H1 (cell line): Measurements from ENCODE around the gene OR8B2. TPM values are rescaled to one million over a fixed set of nuclear protein-coding genes. Genes with fewer than 3 reads are reported as not detected.

Source experiments
- CTCF ChIA-PET: fragments of 300-600 bp; sonication (Branson Sonifier 250); formaldehyde crosslinking; loops from one replicate; lab custom pipeline; 2021; ENCODE audit not compliant: partially characterized antibody; lab: Charles Lee
- POLR2A ChIA-PET: fragments of 300-600 bp; sonication (Branson Sonifier 250); formaldehyde crosslinking; loops from one replicate; lab custom pipeline; 2021; ENCODE audit warnings: inconsistent platforms; ENCODE audit not compliant: partially characterized antibody; lab: Charles Lee
- DNase-seq, 2 experiments: peaks; one replicate each; pipeline versions ENCODE4 v3.0.0 to v3.0.0-alpha.2; 2010 to 2022; ENCODE audit warnings: low spot score in 2 of 2, low read depth in 1 of 2, mixed read lengths in 1 of 2
- FAIRE-seq: peaks from 2 replicates; lab custom pipeline; 2011; peaks lifted over from hg19 to GRCh38; lab: Jason Lieb, UNC
- H2AFZ ChIP-seq: 2 replicates; pipeline ENCODE4 v1.8.1; 2012; ENCODE audit warnings: low read length, inconsistent platforms
- H2AK5ac ChIP-seq: 2 replicates; pipeline ENCODE4 v1.6.1; 2013; ENCODE audit warnings: low read depth, low read length
- H2BK120ac ChIP-seq: replicated peaks from 2 replicates; pipeline ENCODE3; 2013; ENCODE audit warnings: low read depth, low read length, inconsistent platforms
- H2BK12ac ChIP-seq: 2 replicates; pipeline ENCODE4 v1.6.1; 2013; ENCODE audit warnings: low read depth, low read length
- H2BK15ac ChIP-seq: 2 replicates; pipeline ENCODE4 v1.6.1; 2013; ENCODE audit warnings: low read length
- H2BK20ac ChIP-seq: 2 replicates; pipeline ENCODE4 v1.6.1; 2013; ENCODE audit warnings: low read length
- H2BK5ac ChIP-seq: 2 replicates; pipeline ENCODE4 v1.6.1; 2013; ENCODE audit warnings: low read depth, low read length
- H3K14ac ChIP-seq: 2 replicates; pipeline ENCODE4 v1.6.1; 2013; ENCODE audit warnings: inconsistent platforms; ENCODE audit not compliant: insufficient read length
- H3K18ac ChIP-seq: 2 replicates; pipeline ENCODE4 v1.6.1; 2013; ENCODE audit warnings: low read length; ENCODE audit errors: extremely low read depth
- H3K23ac ChIP-seq: 2 replicates; pipeline ENCODE4 v1.6.1; 2013; ENCODE audit warnings: inconsistent platforms; ENCODE audit not compliant: insufficient read length
- H3K23me2 ChIP-seq: 2 replicates; pipeline ENCODE4 v1.6.1; 2013; ENCODE audit warnings: low read depth, low read length
- H3K27ac ChIP-seq: 2 replicates; pipeline ENCODE4 v1.6.1; 2011; ENCODE audit warnings: low read depth, low read length, inconsistent platforms
- H3K27me3 ChIP-seq, 4 experiments: replicated peaks in 1 of 4; 1 replicate in 1 of 4; 2 replicates in 3 of 4; pipeline versions ENCODE4 v1.6.1 to v1.8.1; 2011 to 2013; ENCODE audit warnings: low read length in 3 of 4, mild to moderate bottlenecking in 3 of 4, inconsistent platforms in 2 of 4, mixed read lengths in 2 of 4, moderate library complexity in 1 of 4; ENCODE audit not compliant: control insufficient read depth in 3 of 4, insufficient read depth in 3 of 4; ENCODE audit errors: extremely low read depth in 1 of 4
- H3K36me3 ChIP-seq, 4 experiments: 2 replicates each; pipeline versions ENCODE4 v1.6.1 to v1.8.1; 2011 to 2013; ENCODE audit warnings: mild to moderate bottlenecking in 4 of 4, low read length in 3 of 4, moderate library complexity in 2 of 4, control low read depth in 1 of 4, inconsistent platforms in 1 of 4; ENCODE audit not compliant: insufficient read depth in 4 of 4, control insufficient read depth in 2 of 4
- H3K4ac ChIP-seq: replicated peaks from 2 replicates; pipeline ENCODE3; 2013; ENCODE audit warnings: low read length, low read depth, mixed read lengths, inconsistent platforms; ENCODE audit not compliant: insufficient read length
- H3K4me1 ChIP-seq, 4 experiments: replicated peaks in 1 of 4; 1 replicate in 1 of 4; 2 replicates in 3 of 4; pipeline versions ENCODE4 v1.6.1 to v1.8.1; 2011 to 2013; ENCODE audit warnings: low read length in 3 of 4, inconsistent platforms in 2 of 4, mixed read lengths in 1 of 4; ENCODE audit not compliant: insufficient read depth in 4 of 4, control insufficient read depth in 3 of 4
- H3K4me2 ChIP-seq, 2 experiments: 2 replicates each; pipeline versions ENCODE4 v1.6.1 to v1.8.1; 2011 to 2013; ENCODE audit warnings: low read depth in 2 of 2, low read length in 2 of 2, control low read depth in 1 of 2, inconsistent platforms in 1 of 2, mild to moderate bottlenecking in 1 of 2; ENCODE audit not compliant: insufficient read depth in 1 of 2
- H3K4me3 ChIP-seq, 4 experiments: fragments of 200-600, 300-600 bp in 1 of 4; sonication (generic), shearing (Covaris generic), sonication (Bioruptor Twin) in 1 of 4; 2 replicates each; pipeline versions ENCODE4 v1.5.1 to v1.8.1; 2011 to 2016; ENCODE audit warnings: low read length in 4 of 4, low read depth in 3 of 4, control low read depth in 2 of 4, inconsistent platforms in 2 of 4, mild to moderate bottlenecking in 2 of 4, mixed read lengths in 1 of 4, moderate library complexity in 1 of 4; ENCODE audit not compliant: insufficient read depth in 2 of 4; ENCODE audit errors: extremely low read depth in 1 of 4
- H3K56ac ChIP-seq: replicated peaks from 2 replicates; pipeline ENCODE3; 2013; ENCODE audit warnings: low read depth, mild to moderate bottlenecking, mixed read lengths, low read length, inconsistent platforms; ENCODE audit not compliant: insufficient read length
- H3K79me1 ChIP-seq: 2 replicates; pipeline ENCODE4 v1.6.1; 2013; ENCODE audit warnings: low read depth, low read length, control low read depth
- H3K79me2 ChIP-seq, 2 experiments: 2 replicates each; pipeline versions ENCODE4 v1.6.1 to v1.8.1; 2012 to 2013; ENCODE audit warnings: low read length in 2 of 2, mild to moderate bottlenecking in 2 of 2, inconsistent platforms in 1 of 2; ENCODE audit not compliant: insufficient read depth in 2 of 2, control insufficient read depth in 1 of 2
- H3K9ac ChIP-seq, 4 experiments: replicated peaks in 1 of 4; 1 replicate in 1 of 4; 2 replicates in 3 of 4; pipeline versions ENCODE4 v1.6.1 to v1.8.1; 2011 to 2013; ENCODE audit warnings: low read depth in 3 of 4, low read length in 3 of 4, control low read depth in 2 of 4, mild to moderate bottlenecking in 2 of 4, moderate library complexity in 2 of 4, inconsistent platforms in 1 of 4; ENCODE audit errors: extremely low read depth in 1 of 4
- H3K9me3 ChIP-seq, 2 experiments: 2 replicates each; pipeline versions ENCODE4 v1.6.1 to v1.8.1; 2012 to 2013; ENCODE audit warnings: mild to moderate bottlenecking in 2 of 2, moderate library complexity in 2 of 2, control low read depth in 1 of 2, inconsistent platforms in 1 of 2, low read depth in 1 of 2, low read length in 1 of 2, mixed read lengths in 1 of 2; ENCODE audit not compliant: insufficient read depth in 2 of 2
- H4K20me1 ChIP-seq, 2 experiments: replicated peaks in 1 of 2; 2 replicates each; pipeline versions ENCODE3 to v1.8.1; 2011 to 2013; ENCODE audit warnings: inconsistent platforms in 2 of 2, low read length in 2 of 2, mild to moderate bottlenecking in 1 of 2; ENCODE audit not compliant: insufficient read depth in 2 of 2, control insufficient read depth in 1 of 2
- H4K5ac ChIP-seq: 2 replicates; pipeline ENCODE4 v1.6.1; 2013; ENCODE audit warnings: low read length, low read depth, mixed read lengths, inconsistent platforms; ENCODE audit not compliant: insufficient read length
- H4K8ac ChIP-seq: 2 replicates; pipeline ENCODE4 v1.8.0; 2013; ENCODE audit warnings: mild to moderate bottlenecking, moderate library complexity, low read length, inconsistent platforms; ENCODE audit not compliant: insufficient read depth; ENCODE audit errors: extremely low read depth
- H4K91ac ChIP-seq: replicated peaks from 2 replicates; pipeline ENCODE3; 2013; ENCODE audit warnings: low read length, mixed read lengths, inconsistent platforms; ENCODE audit not compliant: insufficient read length
- ASH2L ChIP-seq: fragments of 200-600, 300-600 bp; sonication (generic); IDR thresholded peaks from one replicate; pipeline ENCODE4 v1.7.1; 2017; ENCODE audit warnings: low read length
- CEBPB ChIP-seq: IDR thresholded peaks from 2 replicates; pipeline ENCODE4 v1.6.1; 2012; ENCODE audit warnings: low read depth, low read length
- FOSL1 ChIP-seq: IDR thresholded peaks from 2 replicates; pipeline ENCODE4 v1.6.1; 2011; ENCODE audit warnings: mild to moderate bottlenecking, low read depth, low read length, moderate library complexity; ENCODE audit not compliant: insufficient read depth
- SIN3A ChIP-seq, 2 experiments: IDR thresholded peaks in 1 of 2; conservative IDR thresholded peaks in 1 of 2; 2 replicates each; pipeline ENCODE4 v1.6.1; 2011 to 2012; ENCODE audit warnings: low read length in 2 of 2, improper control_type of control experiment in 1 of 2, low read depth in 1 of 2, mild to moderate bottlenecking in 1 of 2
- SIRT6 ChIP-seq: IDR thresholded peaks from one replicate; pipeline ENCODE4 v1.7.1; 2012; ENCODE audit warnings: low read length, inconsistent platforms
- SP1 ChIP-seq: IDR thresholded peaks from 2 replicates; pipeline ENCODE4 v1.6.1; 2011; ENCODE audit warnings: low read depth, low read length
- SUZ12 ChIP-seq: fragments of 200-600 bp; sonication (generic); IDR thresholded peaks from 2 replicates; pipeline ENCODE4 v1.6.1; 2012; ENCODE audit warnings: mild to moderate bottlenecking, inconsistent platforms, low read length, moderate library complexity, mixed read lengths
- ZNF274 ChIP-seq: IDR thresholded peaks from 2 replicates; pipeline ENCODE4 v1.7.0; 2012; ENCODE audit warnings: low read length, borderline replicate concordance; ENCODE audit errors: extremely low read depth
- WGBS, 2 experiments: shearing (Covaris generic) in 1 of 2; methylation state at CpG; one replicate each; pipeline versions ENCODE4 v1.1.6 to v1.1.7; 2013 to 2015; ENCODE audit warnings: low lambda C conversion rate in 2 of 2, mixed read lengths in 2 of 2, inconsistent platforms in 1 of 2, low coverage in 1 of 2, missing lambda C conversion rate in 1 of 2; ENCODE audit not compliant: insufficient replicate concordance in 2 of 2, insufficient coverage in 1 of 2, insufficient read length in 1 of 2; ENCODE audit errors: extremely low coverage in 1 of 2, missing lambda C conversion rate in 1 of 2; 5-methylcytosine and 5-hydroxymethylcytosine counted together
- polyA plus RNA-seq, 7 experiments: library from polyadenylated mRNA; depleted of rRNA in 3 of 7; stranded (reverse) in 5 of 7; unstranded in 2 of 7; fragments of >200 nt in 5 of 7; fragments of 200-250 nt in 2 of 7; gene quantifications; 1 replicate in 5 of 7; 2 replicates in 1 of 7; 4 replicates in 1 of 7; pipeline versions ENCODE4 v1.2.1 to v1.2.3, GENCODE V29; 2011 to 2013; ENCODE audit warnings: missing spikeins in 2 of 7, mixed read lengths in 2 of 7
- total RNA-seq: library from RNA; stranded (reverse); fragmentation: NEBNext Ultra II Directional; extraction: Animal tissue kit (Norgen Biotek cat#: 25700); gene quantifications from 2 replicates; pipeline ENCODE4 v1.2.1, GENCODE V29; 2021

Gene OR8B2
- total and polyA plus RNA-seq, 2 of the 8 experiments (the other 6 are each of a cell fraction or from before 2014, with no cell fraction given): not detected

DNA sequence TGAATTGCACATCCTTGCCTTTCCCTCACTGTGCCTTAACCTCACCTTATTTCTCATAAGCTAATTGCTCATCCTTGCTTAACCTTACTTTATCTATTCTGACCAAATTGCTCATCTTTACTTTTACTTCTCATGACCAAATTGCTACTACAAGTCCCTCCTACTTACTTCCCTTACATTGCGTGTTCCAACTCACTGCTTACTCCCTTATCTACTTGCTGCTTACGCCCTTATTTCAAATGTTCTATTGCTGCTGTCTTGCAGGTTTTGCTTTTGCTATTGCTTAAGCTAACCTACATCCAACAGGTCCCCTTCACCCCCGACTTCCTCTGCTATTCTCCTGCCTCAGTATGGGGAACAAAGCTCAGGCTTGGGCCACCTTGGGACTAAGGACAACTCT lies 8.0 kb downstream of the OR8B2 start:
- Histone ChIP-seq H3K36me3 (no peaks in the 10 kb centered on the region), H4K5ac (no peak overlapping the region), H4K8ac (no peak overlapping the region), H3K18ac (no peak overlapping the region), H3K27ac (no peak overlapping the region), H3K23me2 (no peaks in the 10 kb centered on the region), H3K9me3 (no peaks in the 10 kb centered on the region), H3K4me3 (no peak overlapping the region), H4K91ac (no peak overlapping the region), H3K79me2 (no peaks in the 10 kb centered on the region), H4K20me1 (no peaks in the 10 kb centered on the region), H3K56ac (no peak overlapping the region), H3K27me3 (no peaks in the 10 kb centered on the region), H3K14ac (no peak overlapping the region), H2AFZ (no peak overlapping the region), H2AK5ac (no peak overlapping the region), H2BK15ac (no peak overlapping the region), H2BK120ac (no peak overlapping the region), H3K4me1 (no peaks in the 10 kb centered on the region), H2BK20ac (no peak overlapping the region), H3K9ac (no peak overlapping the region), H3K4me2 (no peak overlapping the region), H2BK12ac (no peak overlapping the region)
- POLR2A ChIA-PET: no interaction called here
- CTCF ChIA-PET: interaction anchor here (1.6 kb wide), 1 partner anchor 26 kb away, joined by 5 read pairs; no protein-coding TSS in a partner anchor
- FAIRE-seq (no peak), DNase-seq (no peak)
- 58% methylated on average over 3 of the region's 3 CpGs; no CpG with 5 or more reads in 1 of the 2 experiments for WGBS, 2 experiments
- TF ChIP-seq ASH2L (no peak), SIN3A (conservative IDR thresholded peaks at IDR 0.05 in 1 of 2, IDR thresholded peaks at IDR 0.05 in 1 of 2; ENCODE audit: low read depth in 1 of 2, low read length in 2 of 2) (no peak), CEBPB (no peak), FOSL1 (no peak), SUZ12 (no peak), SIRT6 (no peak), SP1 (no peak), ZNF274 (no peak)
- TF ChIP-seq, all 59 proteins: peak for 0
- H3K4ac ChIP-seq: no peak overlapping the region
- H3K79me1 ChIP-seq: no peaks in the 10 kb centered on the region
- H3K23ac ChIP-seq: no peak overlapping the region
- H2BK5ac ChIP-seq: no peak overlapping the region
